Measurements from ENCODE around the gene NCKAP5.

DNA sequence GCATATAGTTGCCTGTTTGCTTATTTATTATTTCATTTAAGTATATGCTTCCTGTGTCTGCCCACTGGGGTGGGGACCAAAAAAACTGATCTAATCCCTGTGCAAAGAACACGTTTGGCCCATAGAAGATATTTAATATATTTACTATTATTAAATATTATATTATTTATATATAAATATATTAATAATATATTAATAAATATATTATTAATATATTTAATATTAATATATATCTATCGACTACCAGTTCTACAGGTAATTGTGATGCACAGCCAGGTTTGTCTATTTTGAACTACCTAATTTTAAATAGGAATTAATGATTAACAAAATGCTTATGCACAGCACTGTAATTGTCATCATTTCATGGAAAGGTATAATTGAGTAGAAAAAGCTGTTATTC, 609.4 kb downstream of the NCKAP5 start:
- TF ChIP-seq, protein P1, sequence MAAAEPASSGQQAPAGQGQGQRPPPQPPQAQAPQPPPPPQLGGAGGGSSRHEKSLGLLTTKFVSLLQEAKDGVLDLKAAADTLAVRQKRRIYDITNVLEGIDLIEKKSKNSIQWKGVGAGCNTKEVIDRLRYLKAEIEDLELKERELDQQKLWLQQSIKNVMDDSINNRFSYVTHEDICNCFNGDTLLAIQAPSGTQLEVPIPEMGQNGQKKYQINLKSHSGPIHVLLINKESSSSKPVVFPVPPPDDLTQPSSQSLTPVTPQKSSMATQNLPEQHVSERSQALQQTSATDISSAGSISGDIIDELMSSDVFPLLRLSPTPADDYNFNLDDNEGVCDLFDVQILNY (CRISPR knock-in tag; IDR thresholded peaks at IDR 0.05) = no peak
- TF ChIP-seq ZNF274 (IDR thresholded peaks at IDR 0.05; ENCODE audit: borderline replicate concordance, low read depth, low read length) (no peak), POLR2A (conservative IDR thresholded peaks at IDR 0.05) (no peak), CBFB (CRISPR knock-in tag; IDR thresholded peaks at IDR 0.05) (no peak), RAD21 (CRISPR knock-in tag; conservative IDR thresholded peaks at IDR 0.05 in 1 of 2, IDR thresholded peaks at IDR 0.05 in 1 of 2) (no peak), TCF3 (CRISPR knock-in tag; IDR thresholded peaks at IDR 0.05) (no peak), ZNF282 (CRISPR knock-in tag; IDR thresholded peaks at IDR 0.05) (no peak), ARNT (IDR thresholded peaks at IDR 0.05) (no peak)
- TF ChIP-seq, protein P2, sequence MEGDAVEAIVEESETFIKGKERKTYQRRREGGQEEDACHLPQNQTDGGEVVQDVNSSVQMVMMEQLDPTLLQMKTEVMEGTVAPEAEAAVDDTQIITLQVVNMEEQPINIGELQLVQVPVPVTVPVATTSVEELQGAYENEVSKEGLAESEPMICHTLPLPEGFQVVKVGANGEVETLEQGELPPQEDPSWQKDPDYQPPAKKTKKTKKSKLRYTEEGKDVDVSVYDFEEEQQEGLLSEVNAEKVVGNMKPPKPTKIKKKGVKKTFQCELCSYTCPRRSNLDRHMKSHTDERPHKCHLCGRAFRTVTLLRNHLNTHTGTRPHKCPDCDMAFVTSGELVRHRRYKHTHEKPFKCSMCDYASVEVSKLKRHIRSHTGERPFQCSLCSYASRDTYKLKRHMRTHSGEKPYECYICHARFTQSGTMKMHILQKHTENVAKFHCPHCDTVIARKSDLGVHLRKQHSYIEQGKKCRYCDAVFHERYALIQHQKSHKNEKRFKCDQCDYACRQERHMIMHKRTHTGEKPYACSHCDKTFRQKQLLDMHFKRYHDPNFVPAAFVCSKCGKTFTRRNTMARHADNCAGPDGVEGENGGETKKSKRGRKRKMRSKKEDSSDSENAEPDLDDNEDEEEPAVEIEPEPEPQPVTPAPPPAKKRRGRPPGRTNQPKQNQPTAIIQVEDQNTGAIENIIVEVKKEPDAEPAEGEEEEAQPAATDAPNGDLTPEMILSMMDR (IDR thresholded peaks at IDR 0.05 in 2 of 3, conservative IDR thresholded peaks at IDR 0.05 in 1 of 3; ENCODE audit: insufficient read depth in 2 of 3, low read depth in 1 of 3, low read length in 3 of 3) = no peak
- TF ChIP-seq, protein P3, sequence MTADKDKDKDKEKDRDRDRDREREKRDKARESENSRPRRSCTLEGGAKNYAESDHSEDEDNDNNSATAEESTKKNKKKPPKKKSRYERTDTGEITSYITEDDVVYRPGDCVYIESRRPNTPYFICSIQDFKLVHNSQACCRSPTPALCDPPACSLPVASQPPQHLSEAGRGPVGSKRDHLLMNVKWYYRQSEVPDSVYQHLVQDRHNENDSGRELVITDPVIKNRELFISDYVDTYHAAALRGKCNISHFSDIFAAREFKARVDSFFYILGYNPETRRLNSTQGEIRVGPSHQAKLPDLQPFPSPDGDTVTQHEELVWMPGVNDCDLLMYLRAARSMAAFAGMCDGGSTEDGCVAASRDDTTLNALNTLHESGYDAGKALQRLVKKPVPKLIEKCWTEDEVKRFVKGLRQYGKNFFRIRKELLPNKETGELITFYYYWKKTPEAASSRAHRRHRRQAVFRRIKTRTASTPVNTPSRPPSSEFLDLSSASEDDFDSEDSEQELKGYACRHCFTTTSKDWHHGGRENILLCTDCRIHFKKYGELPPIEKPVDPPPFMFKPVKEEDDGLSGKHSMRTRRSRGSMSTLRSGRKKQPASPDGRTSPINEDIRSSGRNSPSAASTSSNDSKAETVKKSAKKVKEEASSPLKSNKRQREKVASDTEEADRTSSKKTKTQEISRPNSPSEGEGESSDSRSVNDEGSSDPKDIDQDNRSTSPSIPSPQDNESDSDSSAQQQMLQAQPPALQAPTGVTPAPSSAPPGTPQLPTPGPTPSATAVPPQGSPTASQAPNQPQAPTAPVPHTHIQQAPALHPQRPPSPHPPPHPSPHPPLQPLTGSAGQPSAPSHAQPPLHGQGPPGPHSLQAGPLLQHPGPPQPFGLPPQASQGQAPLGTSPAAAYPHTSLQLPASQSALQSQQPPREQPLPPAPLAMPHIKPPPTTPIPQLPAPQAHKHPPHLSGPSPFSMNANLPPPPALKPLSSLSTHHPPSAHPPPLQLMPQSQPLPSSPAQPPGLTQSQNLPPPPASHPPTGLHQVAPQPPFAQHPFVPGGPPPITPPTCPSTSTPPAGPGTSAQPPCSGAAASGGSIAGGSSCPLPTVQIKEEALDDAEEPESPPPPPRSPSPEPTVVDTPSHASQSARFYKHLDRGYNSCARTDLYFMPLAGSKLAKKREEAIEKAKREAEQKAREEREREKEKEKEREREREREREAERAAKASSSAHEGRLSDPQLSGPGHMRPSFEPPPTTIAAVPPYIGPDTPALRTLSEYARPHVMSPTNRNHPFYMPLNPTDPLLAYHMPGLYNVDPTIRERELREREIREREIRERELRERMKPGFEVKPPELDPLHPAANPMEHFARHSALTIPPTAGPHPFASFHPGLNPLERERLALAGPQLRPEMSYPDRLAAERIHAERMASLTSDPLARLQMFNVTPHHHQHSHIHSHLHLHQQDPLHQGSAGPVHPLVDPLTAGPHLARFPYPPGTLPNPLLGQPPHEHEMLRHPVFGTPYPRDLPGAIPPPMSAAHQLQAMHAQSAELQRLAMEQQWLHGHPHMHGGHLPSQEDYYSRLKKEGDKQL (CRISPR knock-in tag; IDR thresholded peaks at IDR 0.05; ENCODE audit: borderline replicate concordance) = no peak
- TF ChIP-seq, protein P4, sequence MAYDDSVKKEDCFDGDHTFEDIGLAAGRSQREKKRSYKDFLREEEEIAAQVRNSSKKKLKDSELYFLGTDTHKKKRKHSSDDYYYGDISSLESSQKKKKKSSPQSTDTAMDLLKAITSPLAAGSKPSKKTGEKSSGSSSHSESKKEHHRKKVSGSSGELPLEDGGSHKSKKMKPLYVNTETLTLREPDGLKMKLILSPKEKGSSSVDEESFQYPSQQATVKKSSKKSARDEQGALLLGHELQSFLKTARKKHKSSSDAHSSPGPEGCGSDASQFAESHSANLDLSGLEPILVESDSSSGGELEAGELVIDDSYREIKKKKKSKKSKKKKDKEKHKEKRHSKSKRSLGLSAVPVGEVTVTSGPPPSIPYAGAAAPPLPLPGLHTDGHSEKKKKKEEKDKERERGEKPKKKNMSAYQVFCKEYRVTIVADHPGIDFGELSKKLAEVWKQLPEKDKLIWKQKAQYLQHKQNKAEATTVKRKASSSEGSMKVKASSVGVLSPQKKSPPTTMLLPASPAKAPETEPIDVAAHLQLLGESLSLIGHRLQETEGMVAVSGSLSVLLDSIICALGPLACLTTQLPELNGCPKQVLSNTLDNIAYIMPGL (CRISPR knock-in tag; IDR thresholded peaks at IDR 0.05) = no peak

All from K562 (cell line).